K562 (cell line): ENCODE results near the gene UNC5B. TPM values are rescaled to one million over a fixed set of nuclear protein-coding genes. Genes with fewer than 3 reads are reported as not detected.

Experiments
- ATAC-seq: fragments of 200-7000 bp; cut with Tn5 transposase; 3 replicates; pipeline ENCODE4 v1.9.1; 2020; ENCODE audit warnings: moderate library complexity
- BruUV-seq: library from RNA; stranded (reverse); fragments of 400-500 nt; replicated peaks from 2 replicates; lab custom pipeline; 2021; lab: Mats Ljungman, UMichigan
- CTCF ChIA-PET: fragments of 300-600 bp; formaldehyde crosslinking; extraction: SDS; loops from one replicate; lab custom pipeline; 2021; ENCODE audit warnings: low intra/inter-chr PET ratio; lab: Yijun Ruan, JAX
- POLR2A ChIA-PET: fragments of 300-600, 350-650 bp; sonication (Branson Sonifier 250); formaldehyde crosslinking; extraction: SDS; loops from one replicate; lab custom pipeline; 2021; ENCODE audit warnings: antibody characterized with exemption, inconsistent platforms; lab: Yijun Ruan, JAX
- DNase-seq, 4 experiments: peaks; one replicate each; pipeline versions ENCODE4 v3.0.0 to v3.0.0-alpha.2; 2011 to 2018; ENCODE audit warnings: low spot score in 3 of 4, mixed read lengths in 3 of 4; ENCODE audit errors: extremely low read depth in 1 of 4
- FAIRE-seq: peaks from 2 replicates; lab custom pipeline; 2011; peaks lifted over from hg19 to GRCh38; lab: Jason Lieb, UNC
- H2AFZ ChIP-seq: 2 replicates; pipeline ENCODE4 v1.6.0; 2011; ENCODE audit warnings: low read depth, low read length, control low read depth, inconsistent platforms
- H3K27ac ChIP-seq: fragments of 200-600 bp; 3 replicates; pipeline ENCODE4 v1.8.0; 2011; ENCODE audit warnings: low read depth, mild to moderate bottlenecking, control low read depth, inconsistent platforms, low read length, moderate library complexity, mixed read lengths; ENCODE audit errors: extremely low read depth
- H3K27me3 ChIP-seq, 2 experiments: fragments of 300-600 bp in 1 of 2; 2 replicates in 1 of 2; 3 replicates in 1 of 2; pipeline versions ENCODE4 v1.6.0 to v1.8.0; 2011; ENCODE audit warnings: inconsistent platforms in 2 of 2, low read length in 2 of 2, mild to moderate bottlenecking in 1 of 2, mixed read lengths in 1 of 2, moderate library complexity in 1 of 2; ENCODE audit not compliant: control insufficient read depth in 2 of 2, insufficient read depth in 2 of 2
- H3K36me3 ChIP-seq: fragments of 300-600 bp; 3 replicates; pipeline ENCODE4 v1.8.0; 2011; ENCODE audit warnings: mild to moderate bottlenecking, low read length, inconsistent platforms; ENCODE audit not compliant: control insufficient read depth, insufficient read depth
- H3K4me1 ChIP-seq, 2 experiments: fragments of 200-600 bp in 1 of 2; replicated peaks in 1 of 2; 2 replicates in 1 of 2; 3 replicates in 1 of 2; pipeline versions ENCODE4 v1.5.1 to v1.8.0; 2011; ENCODE audit warnings: inconsistent platforms in 2 of 2, low read length in 2 of 2, mild to moderate bottlenecking in 1 of 2, mixed read lengths in 1 of 2, moderate library complexity in 1 of 2; ENCODE audit not compliant: control insufficient read depth in 2 of 2, insufficient read depth in 2 of 2
- H3K4me2 ChIP-seq: 2 replicates; pipeline ENCODE4 v1.6.1; 2011; ENCODE audit warnings: low read length, control low read depth, inconsistent platforms, mixed read lengths; ENCODE audit not compliant: insufficient read depth
- H3K4me3 ChIP-seq: fragments of 200-600 bp; sonication (generic), shearing (Covaris generic); 2 replicates; pipeline ENCODE4 v1.5.1; 2016; ENCODE audit warnings: control low read depth, inconsistent platforms
- H3K79me2 ChIP-seq: fragments of 200-600 bp; 3 replicates; pipeline ENCODE4 v1.8.0; 2011; ENCODE audit warnings: low read length, inconsistent platforms; ENCODE audit not compliant: control insufficient read depth, insufficient read depth
- H3K9ac ChIP-seq, 2 experiments: 2 replicates each; pipeline versions ENCODE4 v1.6.0 to v1.6.1; 2011; ENCODE audit warnings: low read depth in 2 of 2, low read length in 2 of 2, control low read depth in 1 of 2, inconsistent platforms in 1 of 2, mild to moderate bottlenecking in 1 of 2, mixed read lengths in 1 of 2; ENCODE audit not compliant: insufficient read depth in 1 of 2
- H3K9me1 ChIP-seq: one replicate; pipeline ENCODE4 v1.6.0; 2011; ENCODE audit warnings: inconsistent platforms, mild to moderate bottlenecking, low read length, moderate library complexity; ENCODE audit not compliant: control insufficient read depth, insufficient read depth
- H3K9me3 ChIP-seq: replicated peaks from 2 replicates; pipeline ENCODE4 v1.5.1; 2011; ENCODE audit warnings: low read depth, low read length, inconsistent platforms; ENCODE audit not compliant: control insufficient read depth, insufficient read depth
- H4K20me1 ChIP-seq: replicated peaks from 2 replicates; pipeline ENCODE4 v1.6.1; 2011; ENCODE audit warnings: low read length, inconsistent platforms, mixed read lengths; ENCODE audit not compliant: control insufficient read depth, insufficient read depth
- BHLHE40 ChIP-seq: IDR thresholded peaks from 2 replicates; pipeline ENCODE4 v1.6.1; 2011; ENCODE audit warnings: low read length, improper control_type of control experiment
- GTF2A2 ChIP-seq: IDR thresholded peaks from 2 replicates; pipeline ENCODE4 v1.6.1; 2016; ENCODE audit warnings: mild to moderate bottlenecking, missing genetic modification characterization, missing compliant biosample characterization
- HDAC1 ChIP-seq, 2 experiments: fragments of 450-650 bp; IDR thresholded peaks; 2 replicates each; pipeline ENCODE4 v1.6.1; 2016 to 2017; ENCODE audit warnings: inconsistent platforms in 1 of 2, mild to moderate bottlenecking in 1 of 2, moderate library complexity in 1 of 2
- HDAC3 ChIP-seq: fragments of 450-650 bp; IDR thresholded peaks from 2 replicates; pipeline ENCODE4 v1.6.1; 2018; ENCODE audit warnings: borderline replicate concordance, mild to moderate bottlenecking, moderate library complexity; ENCODE audit not compliant: partially characterized antibody
- HOXB6 ChIP-seq: fragments of 250-450 bp; sonication (Bioruptor Pico); IDR thresholded peaks from 2 replicates; pipeline ENCODE4 v1.5.1; 2022; ENCODE audit warnings: mild to moderate bottlenecking, borderline replicate concordance
- HSF4 ChIP-seq: fragments of 250-450 bp; sonication (Bioruptor Pico); IDR thresholded peaks from 2 replicates; pipeline ENCODE4 v2.1.2; 2022; ENCODE audit warnings: mild to moderate bottlenecking, moderate library complexity, borderline replicate concordance
- RBM34 ChIP-seq: fragments of 200-400 bp; formaldehyde crosslinking; IDR thresholded peaks from 2 replicates; pipeline ENCODE4 v1.6.1; 2018; ENCODE audit warnings: low read length, borderline replicate concordance; ENCODE audit not compliant: insufficient read depth
- TAF9B ChIP-seq: fragments of 450-650 bp; IDR thresholded peaks from 2 replicates; pipeline ENCODE4 v1.6.1; 2018; ENCODE audit warnings: mild to moderate bottlenecking; ENCODE audit not compliant: partially characterized antibody
- TEAD4 ChIP-seq, 2 experiments: sonication (generic) in 1 of 2; formaldehyde crosslinking in 1 of 2; IDR thresholded peaks; 2 replicates each; pipeline versions ENCODE4 v1.6.1 to v1.8.0; 2012 to 2022; ENCODE audit warnings: borderline replicate concordance in 1 of 2, inconsistent platforms in 1 of 2, low read length in 1 of 2, mild to moderate bottlenecking in 1 of 2, missing genetic modification reagents in 1 of 2
- ZNF12 ChIP-seq: sonication (generic); formaldehyde crosslinking; IDR thresholded peaks from 2 replicates; pipeline ENCODE4 v1.4.0; 2020; ENCODE audit warnings: mild to moderate bottlenecking, missing genetic modification reagents
- ZNF830 ChIP-seq: fragments of 250-450 bp; sonication (Bioruptor Pico); IDR thresholded peaks from 2 replicates; pipeline ENCODE4 v1.5.0; 2021; ENCODE audit warnings: mild to moderate bottlenecking
- WGBS: fragments of 100-300 bp; shearing (Covaris generic); methylation state at CpG from one replicate; pipeline ENCODE4 v1.1.6; 2016; ENCODE audit warnings: low coverage, mixed read lengths; ENCODE audit not compliant: insufficient coverage; ENCODE audit errors: missing lambda C conversion rate; 5-methylcytosine and 5-hydroxymethylcytosine counted together
- in situ Hi-C: fragments of 300-500 bp; cut with MboI; formaldehyde crosslinking; loops from 4 replicates; pipeline ENCODE4 v1.15.0; 2018; ENCODE audit warnings: inconsistent platforms, mixed read lengths
- intact Hi-C: fragments of 100-400 bp; cut with micrococcal nuclease; formaldehyde crosslinking; loops from 2 replicates; pipeline ENCODE4 v1.14.2; 2022
- polyA plus RNA-seq, 8 experiments: library from polyadenylated mRNA; depleted of rRNA in 4 of 8; stranded (reverse) in 5 of 8; unstranded in 3 of 8; fragments of >200 nt; fragmentation: Nextera tagmentation in 2 of 8; fragmentation: Illumina TruSeq in 1 of 8; extraction: Ambion mirVana in 2 of 8; extraction: Trizol in 1 of 8; gene quantifications; 2 replicates each; pipeline versions ENCODE4 v1.2.1 to v1.2.3, GENCODE V29; 2011 to 2014; ENCODE audit warnings: inconsistent platforms in 1 of 8, missing spikeins in 1 of 8
- total RNA-seq, 7 experiments: library from RNA; depleted of rRNA in 6 of 7; stranded (reverse); fragments of >200 nt in 6 of 7; fragmentation: Illumina TruSeq in 2 of 7; extraction: Trizol in 2 of 7; gene quantifications; 2 replicates each; pipeline versions ENCODE4 v1.2.1 to v1.2.3, GENCODE V29; 2011 to 2021; ENCODE audit warnings: low replicate concordance in 1 of 7
- TF ChIP-seq, protein P1 (sequence below), 2 experiments: fragments of 450-650 bp in 1 of 2; IDR thresholded peaks; 2 replicates each; pipeline ENCODE4 v1.6.1; 2011 to 2017; ENCODE audit warnings: low read depth in 2 of 2, antibody characterized with exemption in 1 of 2, borderline replicate concordance in 1 of 2, low read length in 1 of 2, mild to moderate bottlenecking in 1 of 2, mixed read lengths in 1 of 2; ENCODE audit not compliant: control insufficient read depth in 1 of 2
- TF ChIP-seq, protein P2 (sequence below): fragments of 250-450 bp; sonication (Bioruptor Pico); IDR thresholded peaks from 2 replicates; pipeline ENCODE4 v1.9.0; 2021; ENCODE audit warnings: mild to moderate bottlenecking

UNC5B gene
- total and polyA plus RNA-seq, 9 of the 15 experiments (the other 6 are each of a cell fraction or from before 2014, with no cell fraction given) = 0.10 to 8.4 (median 2.1) TPM

DNA sequence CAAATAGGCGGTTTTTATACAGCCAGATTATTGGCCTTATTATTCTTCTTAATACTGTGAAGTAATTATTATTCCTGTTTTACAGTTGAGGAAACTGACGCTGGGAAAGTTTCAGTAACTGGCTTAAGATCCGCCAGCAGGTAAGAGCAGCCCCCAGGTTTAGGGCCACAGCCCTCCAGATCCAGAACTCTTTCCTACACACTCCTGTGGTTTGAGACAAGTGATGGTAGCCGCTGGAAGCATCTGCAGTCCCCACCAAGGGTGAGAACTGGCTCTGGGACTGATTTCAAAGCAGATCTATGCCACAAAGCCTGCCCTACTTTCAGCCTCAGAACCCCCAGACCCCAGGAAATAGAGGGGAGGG lies 3.0 kb upstream of the UNC5B start:
- no peak overlapping the region; a peak in 1 of 4 replicates for H3K9ac ChIP-seq
- peaks cover 5% of the 10 kb centered on the region; the same call in 1 of the 2 replicates for H4K20me1 ChIP-seq
- H3K36me3 ChIP-seq = no peaks in the 10 kb centered on the region
- peaks cover 37 to 61% of the 10 kb centered on the region in 2 experiments; a peak in 4 of 5 replicates for H3K27me3 ChIP-seq
- no peak overlapping the region for H3K4me3 ChIP-seq
- ChIA-PET CTCF (interaction anchor here (0.8 to 2.4 kb wide), 3 partner anchors 75 to 284 kb away, joined by 3 to 10 read pairs (median 10); no protein-coding TSS in a partner anchor), POLR2A (interaction anchor here (0.6 kb wide), 1 partner anchor 59 kb away, joined by 4 read pairs; no protein-coding TSS in a partner anchor)
- FAIRE-seq (peak; percentile 23), DNase-seq (no peak), ATAC-seq (no peak)
- WGBS = 14% methylated on average over 4 of the region's 4 CpGs
- H3K27ac ChIP-seq = no peak overlapping the region
- H3K4me2 ChIP-seq = no peak overlapping the region
- no peaks in the 10 kb centered on the region for H3K9me1 ChIP-seq
- no peaks in the 10 kb centered on the region for H3K9me3 ChIP-seq
- intact Hi-C loops (loop anchor here (1.0 to 10.0 kb wide), 2 partner anchors 284 to 665 kb away; no protein-coding TSS in a partner anchor), in situ Hi-C loops (no loop called here)
- TF ChIP-seq HOXB6 (CRISPR knock-in tag) (no peak), ZNF12 (CRISPR knock-in tag) (0 out of 2 replicates have a peak, but pooled peaks have one; percentile 11), ZNF830 (no peak), BHLHE40 (no peak), HDAC3 (no peak), HSF4 (CRISPR knock-in tag) (no peak), TEAD4 (IDR thresholded peaks at IDR 0.05; ENCODE audit: low read length) (0 out of 2 replicates have a peak, but pooled peaks have one; percentile 3), TEAD4 (CRISPR knock-in tag; IDR thresholded peaks at IDR 0.05; ENCODE audit: borderline replicate concordance) (no peak), RBM34 (no peak), HDAC1 (IDR thresholded peaks at IDR 0.05) (no peak), TAF9B (no peak), GTF2A2 (tag) (no peak)
- TF ChIP-seq, protein P1, sequence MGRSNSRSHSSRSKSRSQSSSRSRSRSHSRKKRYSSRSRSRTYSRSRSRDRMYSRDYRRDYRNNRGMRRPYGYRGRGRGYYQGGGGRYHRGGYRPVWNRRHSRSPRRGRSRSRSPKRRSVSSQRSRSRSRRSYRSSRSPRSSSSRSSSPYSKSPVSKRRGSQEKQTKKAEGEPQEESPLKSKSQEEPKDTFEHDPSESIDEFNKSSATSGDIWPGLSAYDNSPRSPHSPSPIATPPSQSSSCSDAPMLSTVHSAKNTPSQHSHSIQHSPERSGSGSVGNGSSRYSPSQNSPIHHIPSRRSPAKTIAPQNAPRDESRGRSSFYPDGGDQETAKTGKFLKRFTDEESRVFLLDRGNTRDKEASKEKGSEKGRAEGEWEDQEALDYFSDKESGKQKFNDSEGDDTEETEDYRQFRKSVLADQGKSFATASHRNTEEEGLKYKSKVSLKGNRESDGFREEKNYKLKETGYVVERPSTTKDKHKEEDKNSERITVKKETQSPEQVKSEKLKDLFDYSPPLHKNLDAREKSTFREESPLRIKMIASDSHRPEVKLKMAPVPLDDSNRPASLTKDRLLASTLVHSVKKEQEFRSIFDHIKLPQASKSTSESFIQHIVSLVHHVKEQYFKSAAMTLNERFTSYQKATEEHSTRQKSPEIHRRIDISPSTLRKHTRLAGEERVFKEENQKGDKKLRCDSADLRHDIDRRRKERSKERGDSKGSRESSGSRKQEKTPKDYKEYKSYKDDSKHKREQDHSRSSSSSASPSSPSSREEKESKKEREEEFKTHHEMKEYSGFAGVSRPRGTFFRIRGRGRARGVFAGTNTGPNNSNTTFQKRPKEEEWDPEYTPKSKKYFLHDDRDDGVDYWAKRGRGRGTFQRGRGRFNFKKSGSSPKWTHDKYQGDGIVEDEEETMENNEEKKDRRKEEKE (IDR thresholded peaks at IDR 0.05; ENCODE audit: borderline replicate concordance in 1 of 2, control insufficient read depth in 1 of 2, low read depth in 2 of 2, low read length in 1 of 2) = no peak
- TF ChIP-seq, protein P2, sequence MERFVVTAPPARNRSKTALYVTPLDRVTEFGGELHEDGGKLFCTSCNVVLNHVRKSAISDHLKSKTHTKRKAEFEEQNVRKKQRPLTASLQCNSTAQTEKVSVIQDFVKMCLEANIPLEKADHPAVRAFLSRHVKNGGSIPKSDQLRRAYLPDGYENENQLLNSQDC (CRISPR knock-in tag) = no peak
- peaks cover 4 to 28% of the 10 kb centered on the region in 2 experiments; a peak in 4 of 5 replicates for H3K4me1 ChIP-seq
- no peaks in the 10 kb centered on the region for H3K79me2 ChIP-seq
- H2AFZ ChIP-seq = no peak overlapping the region
- BruUV-seq = no TSS peak
